ENCODE measurements around the gene GP1BB. TPM values are rescaled to one million over a fixed set of nuclear protein-coding genes. Genes with fewer than 3 reads are reported as not detected.

GP1BB gene
- total and polyA plus RNA-seq, 2 experiments from 2014 or later: 80.9 to 89.4 TPM

GRCh38 chr22:19678949-19679521 is 44.3 kb upstream of the GP1BB start:
- H3K4me3 ChIP-seq: no peak overlapping the region
- H3K9me3 ChIP-seq (ENCODE audit: low read depth): no peaks in the 10 kb centered on the region
- no peak overlapping the region for H3K27ac ChIP-seq
- no peaks in the 10 kb centered on the region for H3K27me3 ChIP-seq
- TF ChIP-seq CTCF (IDR thresholded peaks at IDR 0.05; ENCODE audit: low read depth, low read length): no peak
- H3K36me3 ChIP-seq: no peaks in the 10 kb centered on the region
- H3K4me1 ChIP-seq (ENCODE audit: low read depth): peaks cover 11% of the 10 kb centered on the region
- peak in 1 of 2 donors; percentile 16 for DNase-seq (ENCODE audit: low read depth in 1 of 2, low spot score in 1 of 2)

GRCh38 chr22:19679522-19680101 is 43.7 kb upstream of the GP1BB start:
- H3K36me3 ChIP-seq: no peaks in the 10 kb centered on the region
- peak; percentile 87 for TF ChIP-seq CTCF (IDR thresholded peaks at IDR 0.05; ENCODE audit: low read depth, low read length)
- no peaks in the 10 kb centered on the region for H3K27me3 ChIP-seq
- H3K4me3 ChIP-seq: no peak overlapping the region
- DNase-seq (ENCODE audit: low read depth in 1 of 2, low spot score in 1 of 2): peak; percentile 25 to 33
- H3K4me1 ChIP-seq (ENCODE audit: low read depth): peaks cover 11% of the 10 kb centered on the region
- no peak overlapping the region for H3K27ac ChIP-seq
- H3K9me3 ChIP-seq (ENCODE audit: low read depth): no peaks in the 10 kb centered on the region

GRCh38 chr22:19680287-19680881 is 43.0 kb upstream of the GP1BB start:
- no peak overlapping the region for H3K4me3 ChIP-seq
- no peaks in the 10 kb centered on the region for H3K36me3 ChIP-seq
- H3K9me3 ChIP-seq (ENCODE audit: low read depth): no peaks in the 10 kb centered on the region
- H3K27ac ChIP-seq: no peak overlapping the region
- H3K27me3 ChIP-seq: no peaks in the 10 kb centered on the region
- TF ChIP-seq CTCF (IDR thresholded peaks at IDR 0.05; ENCODE audit: low read depth, low read length): no peak
- peaks cover 11% of the 10 kb centered on the region for H3K4me1 ChIP-seq (ENCODE audit: low read depth)
- no peak for DNase-seq (ENCODE audit: low read depth in 1 of 2, low spot score in 1 of 2)

- no peak for TF ChIP-seq CTCF (IDR thresholded peaks at IDR 0.05; ENCODE audit: low read depth, low read length)
- no peak for DNase-seq (ENCODE audit: low read depth in 1 of 2, low spot score in 1 of 2)
- H3K36me3 ChIP-seq: no peaks in the 10 kb centered on the region
- H3K4me3 ChIP-seq: no peak overlapping the region
- H3K9me3 ChIP-seq (ENCODE audit: low read depth): no peaks in the 10 kb centered on the region
- no peaks in the 10 kb centered on the region for H3K27me3 ChIP-seq
- no peak overlapping the region for H3K27ac ChIP-seq
- H3K4me1 ChIP-seq (ENCODE audit: low read depth): peaks cover 11% of the 10 kb centered on the region
Measured at GRCh38 chr22:19680911-19681862, 42.2 kb upstream of the GP1BB start.

- no peak for TF ChIP-seq CTCF (IDR thresholded peaks at IDR 0.05; ENCODE audit: low read depth, low read length)
- Histone ChIP-seq H3K4me3 (no peak overlapping the region), H3K4me1 (ENCODE audit: low read depth) (peaks cover 11% of the 10 kb centered on the region), H3K27me3 (no peaks in the 10 kb centered on the region), H3K36me3 (no peaks in the 10 kb centered on the region), H3K9me3 (ENCODE audit: low read depth) (no peaks in the 10 kb centered on the region), H3K27ac (no peak overlapping the region)
- DNase-seq (ENCODE audit: low read depth in 1 of 2, low spot score in 1 of 2): no peak
Measured at GRCh38 chr22:19681863-19682245, 41.5 kb upstream of the GP1BB start.
